ENCODE measurements around the gene VSIG10. TPM values are rescaled to one million over a fixed set of nuclear protein-coding genes. Genes with fewer than 3 reads are reported as not detected.
"Not testable (repeated sequence)": the region's sequence is repeated elsewhere in the genome, so short reads cannot be mapped to it uniquely, and the experiment has no call there.

Gene VSIG10
- total and polyA plus RNA-seq, 8 donors, result 32.4 to 42.0 (median 36.5) TPM

DNA sequence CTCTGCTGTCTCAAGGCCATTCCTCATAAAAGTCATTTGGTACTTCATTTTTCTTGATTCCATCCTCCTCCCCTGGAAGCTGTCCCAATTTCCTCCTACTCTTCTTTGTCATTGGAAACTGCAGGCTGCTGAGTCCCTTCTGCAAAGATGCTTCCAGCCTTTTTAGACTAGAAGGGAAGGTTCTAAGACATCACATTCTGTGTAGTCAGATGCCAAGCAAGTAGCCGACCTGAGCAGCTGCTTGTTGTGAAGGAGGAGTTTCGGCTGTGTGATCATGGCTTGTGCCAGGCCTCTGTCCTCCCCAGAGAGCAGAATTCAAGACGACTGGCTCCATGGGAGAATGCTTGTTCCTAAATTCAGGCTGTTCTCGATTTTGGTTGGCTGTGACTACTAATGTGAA is 78.6 kb downstream of the VSIG10 start:
- peaks cover 0 to 88% of the 10 kb centered on the region in 2 donors for H3K36me3 ChIP-seq
- ATAC-seq, result no peak
- TF ChIP-seq, protein P1, sequence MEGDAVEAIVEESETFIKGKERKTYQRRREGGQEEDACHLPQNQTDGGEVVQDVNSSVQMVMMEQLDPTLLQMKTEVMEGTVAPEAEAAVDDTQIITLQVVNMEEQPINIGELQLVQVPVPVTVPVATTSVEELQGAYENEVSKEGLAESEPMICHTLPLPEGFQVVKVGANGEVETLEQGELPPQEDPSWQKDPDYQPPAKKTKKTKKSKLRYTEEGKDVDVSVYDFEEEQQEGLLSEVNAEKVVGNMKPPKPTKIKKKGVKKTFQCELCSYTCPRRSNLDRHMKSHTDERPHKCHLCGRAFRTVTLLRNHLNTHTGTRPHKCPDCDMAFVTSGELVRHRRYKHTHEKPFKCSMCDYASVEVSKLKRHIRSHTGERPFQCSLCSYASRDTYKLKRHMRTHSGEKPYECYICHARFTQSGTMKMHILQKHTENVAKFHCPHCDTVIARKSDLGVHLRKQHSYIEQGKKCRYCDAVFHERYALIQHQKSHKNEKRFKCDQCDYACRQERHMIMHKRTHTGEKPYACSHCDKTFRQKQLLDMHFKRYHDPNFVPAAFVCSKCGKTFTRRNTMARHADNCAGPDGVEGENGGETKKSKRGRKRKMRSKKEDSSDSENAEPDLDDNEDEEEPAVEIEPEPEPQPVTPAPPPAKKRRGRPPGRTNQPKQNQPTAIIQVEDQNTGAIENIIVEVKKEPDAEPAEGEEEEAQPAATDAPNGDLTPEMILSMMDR (IDR thresholded peaks at IDR 0.05), result no peak
- H3K9me3 ChIP-seq, result no peaks in the 10 kb centered on the region
- intact Hi-C loops (cut with DNase I), result no loop called here
- no peaks in the 10 kb centered on the region for H3K4me1 ChIP-seq
- no peak overlapping the region for H3K4me3 ChIP-seq
- no peak for DNase-seq
- no peak overlapping the region for H3K27ac ChIP-seq
- H3K27me3 ChIP-seq, result no peaks in the 10 kb centered on the region

DNA sequence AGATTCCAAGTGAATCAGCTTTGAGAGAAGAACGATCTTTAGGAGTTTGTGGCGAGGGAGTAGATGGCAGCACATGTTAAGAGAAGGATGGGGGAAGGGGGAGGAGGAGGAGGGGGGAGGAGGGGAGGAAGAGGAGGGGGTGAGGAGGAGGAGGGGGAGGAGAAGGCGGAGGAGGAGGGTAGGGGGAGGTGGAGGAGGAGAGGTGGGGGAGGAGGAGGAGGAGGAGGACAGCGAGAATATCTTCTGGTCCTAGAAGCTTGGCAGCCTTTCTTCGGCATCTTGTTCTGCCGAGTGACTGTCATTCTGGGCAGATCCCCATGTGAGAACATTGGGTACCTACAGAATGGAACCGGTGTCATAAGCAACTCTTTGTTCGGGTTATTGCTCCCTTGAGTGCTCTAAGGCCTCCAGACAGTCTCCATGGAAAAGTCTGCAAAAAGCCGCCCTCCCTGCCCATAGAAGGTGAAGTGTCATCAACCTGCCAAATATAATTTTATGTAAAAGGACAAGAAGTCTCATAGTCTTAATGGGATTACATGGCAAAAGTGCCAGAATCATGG is 80.4 kb downstream of the VSIG10 start:
- Histone ChIP-seq H3K36me3 (peaks cover 0 to 83% of the 10 kb centered on the region in 2 donors), H3K4me3 (no peak overlapping the region), H3K9me3 (no peaks in the 10 kb centered on the region), H3K27ac (no peak overlapping the region), H3K27me3 (no peaks in the 10 kb centered on the region), H3K4me1 (no peaks in the 10 kb centered on the region)
- intact Hi-C loops (cut with DNase I), result no loop called here
- ATAC-seq (no peak), DNase-seq (no peak)
- TF ChIP-seq, protein P1 (IDR thresholded peaks at IDR 0.05), result no peak

DNA sequence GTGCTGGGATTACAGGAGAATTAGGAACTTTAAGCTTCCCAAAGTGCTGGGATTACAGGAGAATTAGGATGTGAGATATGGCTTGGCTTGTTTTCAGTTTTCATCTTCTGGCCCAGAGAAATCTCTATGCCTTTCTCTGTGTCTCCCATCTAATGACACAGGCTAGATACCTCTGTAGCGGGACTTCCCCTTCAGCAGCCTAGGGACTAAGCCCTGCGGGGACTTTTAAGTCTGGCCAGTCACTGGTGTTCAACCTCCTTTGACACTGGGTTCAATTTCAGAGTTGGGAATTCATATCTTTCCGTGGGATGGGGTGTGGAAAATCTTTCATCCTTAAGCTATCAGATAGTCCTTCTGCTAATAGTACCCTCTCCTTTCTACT is 81.1 kb downstream of the VSIG10 start:
- TF ChIP-seq, protein P1 (IDR thresholded peaks at IDR 0.05), result no peak
- Histone ChIP-seq H3K9me3 (no peaks in the 10 kb centered on the region), H3K36me3 (peaks cover 0 to 76% of the 10 kb centered on the region in 2 donors), H3K4me3 (no peak overlapping the region), H3K27ac (no peak overlapping the region), H3K4me1 (peaks cover 0 to 1% of the 10 kb centered on the region in 2 donors), H3K27me3 (no peaks in the 10 kb centered on the region)
- ATAC-seq, result no peak
- intact Hi-C loops (cut with DNase I), result no loop called here
- DNase-seq, result no peak

DNA sequence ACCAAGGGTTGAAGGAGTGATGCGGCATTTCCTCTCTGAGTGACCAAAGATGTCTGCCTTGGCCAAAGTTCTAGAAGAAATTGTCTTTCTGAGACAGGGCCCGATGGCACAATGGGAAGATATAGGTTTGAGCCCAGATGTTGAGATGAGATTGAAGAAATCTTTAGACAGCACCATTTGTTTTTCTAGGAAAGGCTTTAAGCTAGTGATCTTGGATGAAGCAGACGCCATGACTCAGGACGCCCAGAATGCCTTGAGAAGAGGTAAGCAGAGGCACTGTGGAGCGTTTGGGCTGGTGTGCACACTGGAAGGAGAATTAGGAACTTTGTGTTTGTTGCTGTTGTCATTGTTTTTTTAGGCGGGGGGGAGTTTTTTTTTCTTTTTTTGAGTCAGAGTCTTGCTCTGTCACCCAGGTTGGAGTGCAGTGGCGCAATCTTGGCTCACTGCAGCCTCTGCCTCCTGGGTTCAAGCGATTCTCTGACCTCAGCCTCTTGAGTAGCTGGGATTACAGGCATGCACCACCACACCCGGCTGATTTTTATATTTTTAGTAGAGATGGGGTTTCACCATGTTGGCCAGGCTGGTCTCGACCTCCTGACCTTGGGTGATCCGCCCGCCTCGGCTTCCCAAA is 81.6 kb downstream of the VSIG10 start:
- intact Hi-C loops (cut with DNase I); H3K9me3 ChIP-seq; ATAC-seq; H3K27me3 ChIP-seq; H3K4me1 ChIP-seq; H3K27ac ChIP-seq; H3K4me3 ChIP-seq; DNase-seq: not testable (repeated sequence)
- H3K36me3 ChIP-seq, result peaks cover 0 to 71% of the 10 kb centered on the region in 2 donors

DNA sequence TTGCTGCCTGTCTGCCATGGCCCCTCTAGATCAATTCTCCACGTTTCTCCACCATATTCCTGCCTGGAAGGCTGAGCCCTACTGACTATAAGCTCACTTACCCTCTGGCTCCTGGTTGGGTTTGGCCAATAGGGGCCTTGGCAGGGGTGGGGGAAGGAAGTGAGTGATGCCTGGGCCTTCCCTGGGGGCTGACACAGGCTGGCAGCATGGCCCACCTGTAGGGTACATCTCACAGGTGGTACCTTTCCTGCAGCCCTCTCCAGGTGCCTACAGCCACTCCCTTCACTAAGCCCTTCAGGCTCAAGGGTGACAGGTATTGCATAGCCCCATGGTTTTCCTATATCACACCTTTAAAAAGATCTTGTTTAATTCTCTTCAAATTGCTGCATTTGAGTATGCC is 83.8 kb downstream of the VSIG10 start:
- H3K4me3 ChIP-seq, result no peak overlapping the region
- DNase-seq (no peak), ATAC-seq (no peak)
- no peak overlapping the region for H3K27ac ChIP-seq
- peaks cover 5 to 16% of the 10 kb centered on the region in 2 donors for H3K4me1 ChIP-seq
- no peaks in the 10 kb centered on the region for H3K27me3 ChIP-seq
- no peaks in the 10 kb centered on the region for H3K9me3 ChIP-seq
- intact Hi-C loops (cut with DNase I), result no loop called here
- TF ChIP-seq, protein P1 (IDR thresholded peaks at IDR 0.05), result no peak
- peaks cover 0 to 49% of the 10 kb centered on the region in 2 donors for H3K36me3 ChIP-seq

All from left lung (tissue), 10 donors.